ENCODE results near the gene TBL2. TPM values are rescaled to one million over a fixed set of nuclear protein-coding genes. Genes with fewer than 3 reads are reported as not detected.

The TBL2 gene
- total RNA-seq, 1 donor from 2014 or later = 55.8 TPM

- H3K4me3 Mint-ChIP-seq = no peak overlapping the region
- H3K36me3 Mint-ChIP-seq = peaks cover 22% of the 10 kb centered on the region
- no peaks in the 10 kb centered on the region for H3K27me3 Mint-ChIP-seq
- no peak overlapping the region for H3K27ac Mint-ChIP-seq
- H3K4me1 Mint-ChIP-seq (ENCODE audit: unreplicated experiment) = peaks cover 4% of the 10 kb centered on the region
- DNase-seq (ENCODE audit: extremely low spot score, unreplicated experiment) = no peak
- TF ChIP-seq, protein P1, sequence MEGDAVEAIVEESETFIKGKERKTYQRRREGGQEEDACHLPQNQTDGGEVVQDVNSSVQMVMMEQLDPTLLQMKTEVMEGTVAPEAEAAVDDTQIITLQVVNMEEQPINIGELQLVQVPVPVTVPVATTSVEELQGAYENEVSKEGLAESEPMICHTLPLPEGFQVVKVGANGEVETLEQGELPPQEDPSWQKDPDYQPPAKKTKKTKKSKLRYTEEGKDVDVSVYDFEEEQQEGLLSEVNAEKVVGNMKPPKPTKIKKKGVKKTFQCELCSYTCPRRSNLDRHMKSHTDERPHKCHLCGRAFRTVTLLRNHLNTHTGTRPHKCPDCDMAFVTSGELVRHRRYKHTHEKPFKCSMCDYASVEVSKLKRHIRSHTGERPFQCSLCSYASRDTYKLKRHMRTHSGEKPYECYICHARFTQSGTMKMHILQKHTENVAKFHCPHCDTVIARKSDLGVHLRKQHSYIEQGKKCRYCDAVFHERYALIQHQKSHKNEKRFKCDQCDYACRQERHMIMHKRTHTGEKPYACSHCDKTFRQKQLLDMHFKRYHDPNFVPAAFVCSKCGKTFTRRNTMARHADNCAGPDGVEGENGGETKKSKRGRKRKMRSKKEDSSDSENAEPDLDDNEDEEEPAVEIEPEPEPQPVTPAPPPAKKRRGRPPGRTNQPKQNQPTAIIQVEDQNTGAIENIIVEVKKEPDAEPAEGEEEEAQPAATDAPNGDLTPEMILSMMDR (conservative IDR thresholded peaks at IDR 0.05) = no peak
- H3K9me3 Mint-ChIP-seq = no peaks in the 10 kb centered on the region
Observed at GRCh38 chr7:73572767-73573186, 5.6 kb downstream of the TBL2 start.

DNA sequence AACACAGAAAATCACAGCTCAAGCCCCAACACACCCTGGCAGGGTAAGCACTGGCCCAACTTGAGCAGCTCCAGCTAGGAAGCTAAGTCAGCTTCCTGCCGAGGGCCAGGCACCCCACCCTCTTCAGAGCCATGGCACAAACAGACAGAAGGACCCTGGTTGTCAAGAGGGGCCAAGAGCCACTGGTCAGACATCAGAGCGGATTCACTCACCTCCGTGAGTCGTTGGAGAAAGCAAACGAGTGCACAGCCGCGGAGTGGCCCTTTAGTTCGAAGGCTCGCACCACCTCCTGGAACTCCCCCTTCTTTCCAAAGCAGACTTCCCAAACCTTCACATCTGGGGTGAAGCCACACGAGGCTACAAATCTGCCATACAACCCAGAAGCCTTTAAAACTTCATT lies 7.4 kb downstream of the TBL2 start:
- Mint-ChIP-seq H3K36me3 (peaks cover 18% of the 10 kb centered on the region), H3K9me3 (no peaks in the 10 kb centered on the region), H3K27me3 (no peaks in the 10 kb centered on the region), H3K4me3 (no peak overlapping the region), H3K27ac (no peak overlapping the region), H3K4me1 (ENCODE audit: unreplicated experiment) (no peaks in the 10 kb centered on the region)
- TF ChIP-seq, protein P1 (conservative IDR thresholded peaks at IDR 0.05) = no peak
- DNase-seq (ENCODE audit: extremely low spot score, unreplicated experiment) = no peak

DNA sequence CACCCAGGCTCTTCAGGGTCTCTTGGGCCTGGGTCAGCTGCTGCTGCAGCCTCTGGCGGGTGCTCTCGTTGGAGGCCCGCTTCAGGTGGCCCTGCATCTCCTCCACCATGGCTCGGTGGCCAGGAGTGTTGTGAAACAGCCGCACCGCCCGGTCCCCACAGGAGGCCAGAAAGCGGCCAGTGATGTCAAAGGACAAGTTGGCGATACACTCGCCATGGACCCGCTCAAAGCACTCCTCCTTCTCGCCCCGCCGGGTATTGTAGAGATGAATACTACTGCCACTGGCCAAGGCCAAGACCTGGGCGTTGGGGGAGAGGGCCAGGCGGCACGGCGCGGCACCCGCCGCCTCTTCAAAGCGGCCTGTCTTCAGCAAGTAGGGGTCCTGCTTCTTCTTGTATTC lies 7.9 kb downstream of the TBL2 start:
- no peak overlapping the region for H3K4me3 Mint-ChIP-seq
- TF ChIP-seq, protein P1 (conservative IDR thresholded peaks at IDR 0.05) = no peak
- no peak overlapping the region for H3K27ac Mint-ChIP-seq
- H3K9me3 Mint-ChIP-seq = no peaks in the 10 kb centered on the region
- no peaks in the 10 kb centered on the region for H3K4me1 Mint-ChIP-seq (ENCODE audit: unreplicated experiment)
- H3K27me3 Mint-ChIP-seq = no peaks in the 10 kb centered on the region
- H3K36me3 Mint-ChIP-seq = peaks cover 18% of the 10 kb centered on the region
- no peak for DNase-seq (ENCODE audit: extremely low spot score, unreplicated experiment)

DNA sequence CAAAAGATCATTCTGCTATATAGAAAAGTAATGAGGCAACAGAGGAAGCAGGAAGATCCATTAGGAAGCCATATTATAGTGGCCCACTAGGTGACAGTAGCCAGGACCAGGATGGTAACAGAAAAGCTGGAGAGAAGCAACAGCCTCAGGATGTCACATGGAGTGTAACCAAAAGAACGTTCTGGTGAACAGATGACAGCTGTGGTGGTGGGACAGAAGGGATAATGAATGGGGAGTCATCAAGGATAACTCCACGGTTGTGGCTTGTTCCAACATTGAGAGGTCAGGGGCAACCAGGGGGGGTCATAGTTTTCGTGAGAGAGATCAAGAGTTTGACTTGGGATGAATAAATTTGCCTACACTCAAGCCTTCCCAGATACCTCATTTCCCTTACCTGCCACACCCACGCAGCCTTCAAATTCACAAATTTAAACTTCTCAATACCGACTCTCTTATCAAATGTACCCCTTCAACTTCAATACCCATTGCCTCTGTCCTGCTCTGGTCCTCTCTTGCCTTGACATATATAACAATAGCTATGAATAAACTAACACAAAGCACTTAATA lies 9.3 kb downstream of the TBL2 start:
- H3K4me3 Mint-ChIP-seq = no peak overlapping the region
- no peak overlapping the region for H3K27ac Mint-ChIP-seq

DNA sequence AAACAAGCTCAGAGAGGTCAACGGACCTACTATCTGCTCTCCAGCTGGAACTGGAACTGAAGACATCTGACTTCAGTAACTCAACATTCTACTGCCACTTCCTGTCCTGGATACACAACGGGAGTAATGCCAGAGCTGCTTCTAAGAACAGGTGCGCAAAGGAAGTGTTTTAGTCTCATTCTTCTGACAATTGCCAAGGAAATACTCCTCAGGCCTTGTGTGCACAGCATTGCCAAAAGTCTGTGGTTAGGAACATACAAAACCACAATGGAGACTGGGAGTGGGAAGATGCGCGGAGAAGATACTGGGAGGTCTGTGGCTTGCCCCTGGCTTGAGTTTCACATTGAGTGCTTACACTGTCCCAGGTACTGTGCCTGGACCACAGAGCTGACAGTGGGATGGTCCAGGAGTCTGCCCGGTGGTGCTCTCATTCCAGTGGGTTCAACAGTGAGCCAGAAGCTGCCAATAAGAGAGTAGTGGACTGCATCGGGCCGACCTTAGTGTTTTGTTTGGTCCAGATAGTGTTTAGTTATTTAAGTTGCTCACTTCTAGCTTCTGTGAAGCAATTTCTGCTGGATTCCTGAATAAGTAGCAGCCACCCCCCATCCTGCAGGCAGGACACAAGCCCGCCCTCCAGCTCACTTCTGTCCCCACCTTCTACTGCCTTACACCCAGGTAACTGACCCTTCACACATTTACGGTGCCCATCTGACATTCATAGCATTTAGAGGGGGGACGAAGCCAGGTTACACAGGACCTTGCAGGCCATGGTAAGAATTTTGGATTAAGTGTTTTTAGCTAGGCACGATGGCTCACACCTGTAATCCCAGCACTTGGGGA lies 10.3 kb downstream of the TBL2 start:
- H3K36me3 Mint-ChIP-seq = peaks cover 14% of the 10 kb centered on the region
- H3K9me3 Mint-ChIP-seq = no peaks in the 10 kb centered on the region
- TF ChIP-seq, protein P1 (conservative IDR thresholded peaks at IDR 0.05) = no peak
- no peaks in the 10 kb centered on the region for H3K4me1 Mint-ChIP-seq (ENCODE audit: unreplicated experiment)
- H3K4me3 Mint-ChIP-seq = no peak overlapping the region
- DNase-seq (ENCODE audit: extremely low spot score, unreplicated experiment) = no peak
- no peaks in the 10 kb centered on the region for H3K27me3 Mint-ChIP-seq
- no peak overlapping the region for H3K27ac Mint-ChIP-seq

More for the DNA sequence above, 9.3 kb downstream of the TBL2 start:
- no peak for DNase-seq (ENCODE audit: extremely low spot score, unreplicated experiment)
- H3K36me3 Mint-ChIP-seq = peaks cover 14% of the 10 kb centered on the region
- H3K9me3 Mint-ChIP-seq = no peaks in the 10 kb centered on the region
- TF ChIP-seq, protein P1 (conservative IDR thresholded peaks at IDR 0.05) = peak; percentile 23
- H3K27me3 Mint-ChIP-seq = no peaks in the 10 kb centered on the region
- no peaks in the 10 kb centered on the region for H3K4me1 Mint-ChIP-seq (ENCODE audit: unreplicated experiment)
